Metanephros (tissue), 2 donors: ENCODE results near the gene ZNF48. TPM values are rescaled to one million over a fixed set of nuclear protein-coding genes. Genes with fewer than 3 reads are reported as not detected.

Source experiments
- small RNA-seq: library from RNA; depleted of rRNA; stranded (forward); fragments of <200 nt; gene quantifications from one replicate; pipeline ENCODE3, GENCODE V24; 2014; ENCODE audit warnings: low replicate concordance
- total RNA-seq: library from RNA; depleted of rRNA; stranded (reverse); fragments of >200 nt; gene quantifications from one replicate; pipeline ENCODE4 v1.2.3, GENCODE V29; 2014

ZNF48 gene
- 11.4 TPM for total RNA-seq

DNA sequence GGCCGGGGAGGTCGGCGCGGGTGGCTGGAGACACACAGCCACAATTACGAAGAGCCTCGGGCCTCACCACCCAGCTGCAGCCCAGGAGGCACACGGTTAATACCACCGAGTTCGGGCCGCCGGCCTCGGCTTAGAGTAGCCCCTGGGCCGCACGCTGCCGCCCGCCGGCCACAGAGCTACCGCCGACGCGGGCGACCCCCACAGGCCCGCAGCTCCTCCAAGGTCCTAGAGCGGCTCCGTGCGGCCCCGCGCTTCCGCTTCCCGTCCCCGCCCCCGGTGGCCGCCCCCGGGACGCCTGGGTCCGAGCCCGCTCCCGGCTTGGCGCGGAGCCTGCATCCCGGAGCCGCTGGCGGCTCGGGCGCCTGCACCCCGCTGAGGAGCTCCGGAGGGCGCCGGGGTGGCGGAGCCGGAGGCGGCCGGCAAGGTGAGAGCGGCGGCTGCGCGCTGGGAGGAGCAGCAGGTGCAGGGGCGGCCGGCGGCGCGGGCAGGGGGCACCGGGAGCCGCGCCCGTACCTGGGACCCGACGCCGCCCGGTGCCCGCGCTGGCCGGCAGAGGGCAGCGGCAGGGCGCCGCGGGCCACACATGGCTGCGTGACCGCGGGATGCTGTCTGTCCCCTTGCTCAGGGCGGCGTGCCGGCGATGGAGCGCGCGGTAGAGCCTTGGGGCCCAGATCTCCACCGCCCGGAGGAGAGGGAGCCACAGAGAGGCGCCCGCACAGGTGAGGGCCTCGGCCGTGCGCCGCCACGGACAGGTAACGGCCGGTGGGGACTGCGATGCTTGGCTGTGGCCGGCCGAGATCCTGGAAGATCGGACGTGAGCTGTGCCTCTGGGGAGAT, at the start of gene ZNF48:
TSS of gene ZNF48 (plus strand) at position 266 of the 837 bp plus-strand sequence. CDS start at position 641, 375 bp downstream.

GRCh38 chr16:30355144-30355953, 39.9 kb upstream of the ZNF48 start, which contains the start of gene CD2BP2:
Gene CD2BP2 (minus strand): TSS chr16:30355308. CDS start chr16:30354681, 627 bp downstream.

DNA sequence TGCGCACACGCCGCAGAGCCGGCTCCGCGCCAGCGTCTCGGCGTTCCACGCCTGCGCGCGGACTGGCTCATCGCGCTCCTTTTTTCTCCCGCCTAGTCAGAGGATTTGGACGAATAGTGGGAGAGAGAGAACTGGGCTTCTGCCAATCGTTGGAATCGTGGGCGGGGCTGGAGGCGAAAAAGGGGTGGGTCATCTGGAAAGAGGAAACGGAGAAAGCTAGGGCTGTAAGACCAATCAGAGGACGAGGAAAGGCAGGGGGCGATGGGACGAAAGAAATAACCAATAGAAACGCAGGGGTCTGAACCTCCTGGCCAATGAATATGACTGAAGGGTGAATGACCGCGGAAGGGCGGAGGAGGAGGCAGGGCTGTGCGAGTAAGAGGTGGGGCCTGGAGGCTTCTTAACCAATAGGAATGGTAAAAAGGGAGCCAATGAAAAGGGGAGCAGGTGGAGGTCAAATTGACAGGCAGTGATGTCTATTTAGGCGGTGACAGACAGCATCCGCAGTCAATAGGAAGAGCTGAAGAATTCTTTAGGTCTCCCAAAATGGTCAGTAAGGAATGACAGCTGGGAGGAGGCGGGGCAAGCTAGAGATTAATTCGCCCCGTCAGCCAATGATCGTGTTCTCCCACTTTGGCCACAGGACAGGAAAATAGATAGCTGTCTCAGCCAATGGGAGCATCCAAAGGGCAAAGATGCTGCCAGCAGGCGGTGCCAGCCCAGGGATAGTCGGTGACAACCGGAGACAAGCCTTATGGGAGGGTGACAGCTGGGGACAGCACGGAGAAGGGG, 24.6 kb upstream of the ZNF48 start, which contains the start of gene TBC1D10B:
TSS of gene TBC1D10B (minus strand) at position 39 of the 792 bp plus-strand sequence. CDS start 311 bp downstream, outside the sequence.

DNA sequence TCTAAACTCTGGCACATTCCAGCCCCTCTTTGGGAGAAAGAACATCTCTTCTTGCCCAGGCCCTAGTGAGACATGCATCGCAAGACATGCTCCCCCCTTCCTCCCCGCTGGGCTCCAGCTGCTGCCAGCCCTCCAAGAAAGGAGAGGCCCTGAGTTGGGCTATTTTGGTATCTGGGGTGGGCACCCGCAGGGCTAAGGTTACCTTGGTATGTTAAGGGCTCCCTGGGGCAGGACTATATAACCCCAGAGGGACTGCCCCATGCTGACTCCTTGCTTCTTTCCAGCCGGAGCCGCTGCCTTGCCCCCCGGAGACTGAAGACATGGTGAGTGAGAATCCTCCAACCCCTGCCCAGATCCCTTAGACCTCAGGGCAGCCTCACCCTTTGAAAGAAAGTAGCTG, 20.7 kb upstream of the ZNF48 start, which contains the start of gene MYL11:
TSS of gene MYL11 (plus strand) at position 265 of the 400 bp plus-strand sequence. CDS start at position 321, 56 bp downstream.

GRCh38 chr16:30382111-30382881, 12.9 kb upstream of the ZNF48 start, which contains the start of gene SEPTIN1:
Gene SEPTIN1 (minus strand): TSS chr16:30382561. CDS start chr16:30382542, 19 bp downstream.

GRCh38 chr16:30407102-30407803, 12.0 kb downstream of the ZNF48 start, which contains the start of gene ZNF771:
Gene ZNF771 (plus strand): TSS chr16:30407606. CDS start chr16:30408054, 448 bp downstream.

DNA sequence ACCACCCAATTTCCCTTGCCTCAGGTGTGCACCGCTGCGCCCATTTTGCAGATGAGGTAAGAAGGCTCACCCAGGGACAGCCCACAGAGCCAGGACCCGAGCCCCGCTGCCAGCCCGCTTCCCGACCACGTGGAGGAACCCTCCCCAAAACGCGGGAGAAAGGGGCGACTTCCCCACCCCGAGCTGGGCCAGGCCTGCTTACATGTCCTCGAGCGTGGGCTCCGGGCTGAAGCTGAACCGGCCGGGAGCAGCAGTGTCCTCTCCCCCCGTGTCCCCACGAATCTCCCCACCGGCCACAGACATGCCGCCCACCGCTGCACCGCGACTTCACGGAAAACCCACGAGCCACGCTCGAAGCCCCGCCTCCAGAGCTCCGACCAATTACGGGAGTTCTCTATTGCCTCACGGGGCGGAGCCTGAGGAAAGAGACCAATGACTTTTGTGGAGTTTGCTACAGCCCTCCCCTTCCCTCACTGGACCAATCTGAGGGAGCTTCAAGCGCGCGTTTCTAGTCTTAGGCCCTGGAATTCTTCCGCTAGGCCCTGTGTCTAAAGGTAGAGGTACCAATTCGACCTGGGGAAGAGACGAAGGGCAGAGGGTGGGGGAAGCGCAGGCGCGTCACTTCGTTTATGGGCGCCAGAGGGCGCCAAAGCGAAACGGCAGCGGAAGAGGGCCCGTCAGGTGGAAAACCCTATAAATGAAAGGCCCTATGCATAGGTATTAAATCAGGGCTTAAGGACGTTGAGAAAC, 34.6 kb downstream of the ZNF48 start, which contains the start of gene DCTPP1:
TSS of gene DCTPP1 (minus strand) at position 353 of the 750 bp plus-strand sequence. CDS start at position 303, 50 bp downstream.

GRCh38 chr16:30445408-30446202, 50.4 kb downstream of the ZNF48 start, which contains the start of gene SEPHS2:
Gene SEPHS2 (minus strand): TSS chr16:30445874. CDS start chr16:30445727, 147 bp downstream.

Small RNAs within 50 kb of the gene (small RNA-seq; reads per million reads assigned to genes)
- 0.23 reads per million, percentile 9 among the genes with 10 or more reads in this experiment for gene RF00406

Other genes with a start within 250 kb of the ZNF48 start
- 30.8 TPM for gene CORO1A, start 211.8 kb upstream of the ZNF48 start, total RNA-seq
- 11.4 TPM for gene BOLA2B, start 201.8 kb upstream of the ZNF48 start, total RNA-seq
- 11.6 TPM for gene SLX1A, start 201.5 kb upstream of the ZNF48 start, total RNA-seq
- 11.6 TPM for gene SULT1A3, start 196.2 kb upstream of the ZNF48 start, total RNA-seq
- 4.5 TPM for gene NPIPB13, start 146.9 kb upstream of the ZNF48 start, total RNA-seq
- 27.7 TPM for gene CD2BP2, start 40.1 kb upstream of the ZNF48 start, total RNA-seq
- gene TBC1D10B, start 24.9 kb upstream of the ZNF48 start, total RNA-seq: 30.4 TPM
- 1,522 TPM for gene MYL11, start 20.6 kb upstream of the ZNF48 start, total RNA-seq
- 0.41 TPM for gene SEPTIN1, start 12.9 kb upstream of the ZNF48 start, total RNA-seq
- 12.3 TPM for gene ZNF771, start 12.2 kb downstream of the ZNF48 start, total RNA-seq
- gene DCTPP1, start 34.6 kb downstream of the ZNF48 start, total RNA-seq: 26.9 TPM
- 47.6 TPM for gene SEPHS2, start 50.5 kb downstream of the ZNF48 start, total RNA-seq
- gene ITGAL, start 77.3 kb downstream of the ZNF48 start, total RNA-seq: 9.5 TPM
- 33.8 TPM for gene ZNF768, start 131.1 kb downstream of the ZNF48 start, total RNA-seq
- 16.9 TPM for gene ZNF747, start 139.4 kb downstream of the ZNF48 start, total RNA-seq
- gene ZNF764, start 163.0 kb downstream of the ZNF48 start, total RNA-seq: 14.5 TPM
- gene ZNF688, start 176.3 kb downstream of the ZNF48 start, total RNA-seq: 12.1 TPM
- 20.3 TPM for gene ZNF785, start 190.3 kb downstream of the ZNF48 start, total RNA-seq
- 10.0 TPM for gene ZNF689, start 215.0 kb downstream of the ZNF48 start, total RNA-seq